Erythroblast (primary cell): Measurements from ENCODE around the gene VRK2.
"Not testable (repeated sequence)": the region's sequence is repeated elsewhere in the genome, so short reads cannot be mapped to it uniquely, and the experiment has no call there.

ENCODE experiments used
- GATA1 ChIP-seq: IDR thresholded peaks from 2 replicates; pipeline ENCODE4 v1.6.1; 2011; ENCODE audit warnings: low read depth, mild to moderate bottlenecking, control low read depth, low read length, moderate library complexity
- POLR2A ChIP-seq: IDR thresholded peaks from 2 replicates; pipeline ENCODE4 v1.6.1; 2011; ENCODE audit warnings: mild to moderate bottlenecking, low read length

DNA sequence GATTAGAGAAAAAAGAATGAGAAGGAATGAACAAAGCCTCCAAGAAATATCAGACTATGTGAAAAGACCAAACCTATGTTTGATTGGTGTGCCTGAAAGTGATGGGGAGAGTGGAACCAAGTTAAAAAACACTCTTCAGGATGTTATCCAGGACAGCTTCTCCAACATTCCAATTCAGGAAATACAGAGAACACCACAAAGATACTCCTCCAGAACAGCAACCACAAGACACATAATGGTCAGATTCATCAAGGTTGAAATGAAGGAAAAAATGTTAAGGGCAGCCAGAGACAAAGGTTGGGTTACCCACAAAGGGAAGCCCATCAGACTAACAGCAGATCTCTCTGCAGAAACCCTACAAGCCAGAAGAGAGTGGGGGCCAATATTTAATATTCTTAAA lies 123.2 kb downstream of the VRK2 start:
- not testable (repeated sequence) for TF ChIP-seq POLR2A, GATA1
